ENCODE data around the gene MYNN.
A peak's percentile ranks its signal among the peaks of the same experiment; 100 is the strongest.

MYNN gene

DNA sequence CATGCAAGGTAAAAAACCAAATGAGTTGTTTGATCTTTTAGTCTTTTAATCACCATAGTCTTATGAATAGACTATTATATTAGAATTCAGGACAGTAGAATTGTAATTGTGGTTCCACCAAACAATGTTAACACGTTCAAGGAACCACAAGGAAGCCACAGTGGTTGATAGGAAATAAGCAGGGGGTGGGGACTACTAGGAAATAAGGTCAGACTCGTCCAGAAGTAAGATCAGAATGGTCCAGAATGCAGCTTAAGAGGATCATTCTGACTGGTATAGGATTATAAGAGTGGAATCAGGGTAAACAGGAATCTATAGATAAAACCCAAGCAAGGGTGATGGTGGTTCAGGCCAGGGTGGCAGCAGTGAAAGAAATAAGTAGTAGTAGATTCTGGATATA is 7.5 kb downstream of the MYNN start:
- DNase-seq: no peak

DNA sequence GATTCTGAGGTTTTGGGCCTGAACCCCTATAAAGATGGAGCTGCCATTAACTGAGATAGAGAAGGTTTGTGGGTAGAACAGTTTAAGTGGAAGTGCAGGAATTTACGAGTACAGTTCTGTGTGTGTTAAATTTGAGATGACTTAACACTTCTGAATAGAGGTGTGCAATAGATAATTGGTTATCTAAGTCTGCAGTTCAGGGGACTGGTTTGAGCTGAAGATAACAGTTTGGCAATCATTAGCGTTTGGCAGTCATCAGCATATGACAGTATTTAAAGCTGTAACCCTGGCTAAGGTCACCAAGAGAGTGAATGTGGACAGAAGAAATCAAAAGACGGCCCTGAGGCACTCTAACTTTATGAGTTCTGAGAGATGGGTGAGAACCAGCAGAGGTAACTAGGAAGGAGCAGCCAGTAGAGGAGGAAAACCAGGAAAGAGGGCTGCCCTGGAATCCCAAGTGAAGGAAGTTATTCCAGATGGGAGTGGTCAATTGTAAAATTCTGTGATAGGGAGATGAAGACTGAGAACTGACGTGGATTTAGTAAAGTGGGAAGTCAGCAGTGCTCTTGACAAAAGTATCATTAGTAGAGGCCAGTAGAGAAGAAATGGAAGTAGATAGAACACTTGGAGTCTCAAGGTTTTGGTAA is 8.1 kb downstream of the MYNN start:
- DNase-seq: no peak

DNA sequence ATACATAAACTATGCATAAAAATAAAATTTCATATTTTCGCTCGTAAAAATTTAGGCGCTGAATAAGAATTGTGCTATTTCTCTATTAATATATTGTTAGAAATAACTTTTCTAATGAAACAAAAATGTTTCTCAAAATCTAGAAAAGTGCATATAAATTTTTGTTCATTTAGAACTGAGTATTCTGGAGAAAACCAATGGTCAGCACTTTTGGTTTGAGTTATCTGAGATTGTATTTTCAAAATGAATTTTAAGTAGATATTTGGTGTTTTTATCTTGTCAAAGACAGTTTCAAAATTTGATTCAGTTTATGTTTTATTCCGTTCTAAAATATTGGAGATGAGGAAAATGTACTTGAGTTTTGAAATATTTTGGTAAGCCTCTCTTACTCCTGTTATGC is 13.9 kb downstream of the MYNN start:
- no peak for DNase-seq

DNA sequence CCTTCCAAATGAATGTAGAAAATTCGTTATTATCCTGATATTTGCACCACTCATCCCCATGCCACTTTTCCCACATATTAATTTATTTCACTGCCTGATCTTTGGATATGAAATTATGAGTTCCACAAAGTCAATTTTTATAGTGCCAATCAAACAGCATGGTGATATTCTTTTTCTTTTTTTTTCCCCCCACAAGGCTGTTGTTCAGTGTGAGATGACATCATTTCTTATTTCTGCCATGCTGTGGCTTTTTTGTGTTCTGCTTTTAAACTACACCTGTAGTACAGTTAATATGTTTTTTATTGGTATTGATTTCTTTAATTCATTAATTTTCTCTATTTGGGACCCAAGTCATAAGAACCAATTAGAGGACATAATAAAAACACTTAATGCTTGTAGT is 14.6 kb downstream of the MYNN start:
- no peak for DNase-seq

DNA sequence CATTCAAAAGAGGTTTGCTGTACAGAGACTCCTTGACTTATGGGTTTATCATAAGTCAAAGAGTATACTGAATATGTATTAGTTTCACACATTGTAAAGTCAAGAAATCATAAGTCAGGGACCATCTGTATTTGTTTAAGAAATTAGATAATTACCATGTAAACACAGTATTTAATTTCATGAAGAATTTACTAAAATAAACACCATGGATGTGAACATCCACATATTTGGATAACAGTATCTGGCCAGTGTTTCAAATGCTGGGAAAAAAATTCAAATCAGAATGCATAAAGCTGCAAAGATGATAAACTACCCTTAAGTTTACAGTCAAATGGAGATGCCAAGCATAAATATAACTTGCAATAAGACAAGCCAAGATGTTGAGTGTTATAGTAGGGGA is 17.0 kb downstream of the MYNN start:
- DNase-seq: no peak

DNA sequence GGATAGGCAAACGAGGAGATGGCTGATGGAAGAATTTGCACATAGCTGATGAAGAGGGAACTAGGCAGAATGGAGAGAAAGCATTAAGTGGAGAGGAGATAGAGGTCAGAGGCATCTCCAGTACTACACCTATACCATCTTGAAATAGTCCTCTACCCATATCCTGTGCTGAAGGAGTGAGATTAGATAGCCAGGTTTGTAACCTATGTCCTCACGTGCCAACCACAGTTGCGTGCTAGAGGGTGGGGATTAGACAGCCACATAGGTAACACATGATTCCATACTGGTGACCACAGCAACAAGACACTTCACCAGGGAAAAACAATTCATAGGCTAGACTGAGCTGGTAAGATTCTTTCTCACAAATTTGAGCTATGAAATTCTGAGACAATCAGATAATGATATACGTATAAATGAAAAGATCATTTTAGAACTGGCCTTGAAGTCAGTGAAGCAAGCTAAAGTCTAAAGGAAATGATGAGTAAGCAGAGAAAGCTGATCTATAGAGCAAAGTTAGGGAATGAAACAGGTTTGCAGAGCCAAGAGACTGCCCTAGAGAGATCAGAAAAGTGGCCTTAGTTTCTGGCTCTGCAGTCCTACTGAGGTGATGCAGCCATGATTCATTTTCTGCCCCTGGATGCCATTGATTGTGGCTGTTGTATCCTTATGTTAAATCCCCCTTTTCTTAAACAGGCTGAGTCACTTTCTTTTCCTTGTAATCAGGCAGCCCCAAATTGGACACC is 17.7 kb downstream of the MYNN start:
- no peak for DNase-seq

DNA sequence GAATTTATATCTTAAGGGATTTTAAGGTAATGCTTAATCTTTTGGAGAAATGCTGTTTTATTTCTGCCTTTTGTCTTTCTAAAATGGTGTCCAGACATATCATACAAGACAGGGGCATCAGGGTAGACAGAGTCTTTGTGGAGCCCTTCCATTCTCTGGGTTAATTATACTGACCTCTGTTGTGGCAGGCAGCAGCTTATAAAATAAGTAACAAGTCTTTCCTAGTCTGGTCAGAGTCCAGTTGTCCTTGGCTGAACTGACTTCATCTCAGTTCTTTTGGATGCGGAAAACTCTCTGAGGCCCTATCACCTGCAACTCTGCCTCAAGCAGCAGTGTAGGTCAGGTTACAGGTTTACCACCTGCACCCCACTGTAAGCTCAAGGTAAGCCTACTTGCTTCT is 19.2 kb downstream of the MYNN start:
- no peak for DNase-seq

DNA sequence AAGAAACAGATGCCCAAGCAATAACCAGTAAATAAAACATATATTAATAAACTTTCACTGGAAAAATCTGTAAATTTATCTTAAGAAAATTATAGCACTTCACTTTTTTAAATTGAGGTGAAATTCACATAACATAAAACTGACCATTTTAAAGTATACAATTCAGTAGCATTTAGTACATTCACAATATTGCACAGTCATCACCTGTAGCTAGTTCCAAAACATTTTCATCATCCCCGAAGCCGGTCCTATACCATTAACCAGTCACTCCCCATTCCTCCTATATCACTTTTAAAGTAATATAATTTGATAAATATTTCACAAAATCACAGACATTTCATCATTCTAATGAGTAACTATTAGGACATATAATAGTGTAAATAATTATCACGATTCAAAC is 31.5 kb downstream of the MYNN start:
- no peak for DNase-seq

DNA sequence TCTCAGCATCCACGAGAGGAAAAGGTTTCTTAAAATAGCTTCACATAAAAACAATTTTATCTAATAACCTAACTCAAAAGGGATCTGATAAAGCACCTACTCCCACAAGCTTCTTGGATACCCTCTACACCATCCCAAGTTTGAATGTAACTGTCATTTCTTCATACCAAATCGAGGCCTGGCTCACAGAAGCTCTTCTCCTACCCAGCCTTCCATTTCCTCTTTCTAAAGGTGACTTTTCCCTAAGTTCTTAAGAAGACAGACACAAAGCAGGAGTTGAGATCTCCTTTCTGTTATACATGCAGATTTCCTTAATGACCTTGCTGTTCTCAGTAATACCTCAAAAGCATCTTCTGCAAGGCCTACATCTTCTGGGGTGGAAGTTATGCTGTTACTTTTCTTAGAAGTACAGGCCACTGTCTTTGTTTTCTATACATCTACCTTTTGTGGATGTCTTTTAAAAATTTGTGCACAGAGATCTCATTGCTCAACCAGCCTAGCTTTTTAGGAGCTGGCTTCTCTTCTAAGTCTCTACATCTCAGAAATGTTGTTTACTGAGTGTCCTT is 36.1 kb downstream of the MYNN start:
- DNase-seq: no peak

DNA sequence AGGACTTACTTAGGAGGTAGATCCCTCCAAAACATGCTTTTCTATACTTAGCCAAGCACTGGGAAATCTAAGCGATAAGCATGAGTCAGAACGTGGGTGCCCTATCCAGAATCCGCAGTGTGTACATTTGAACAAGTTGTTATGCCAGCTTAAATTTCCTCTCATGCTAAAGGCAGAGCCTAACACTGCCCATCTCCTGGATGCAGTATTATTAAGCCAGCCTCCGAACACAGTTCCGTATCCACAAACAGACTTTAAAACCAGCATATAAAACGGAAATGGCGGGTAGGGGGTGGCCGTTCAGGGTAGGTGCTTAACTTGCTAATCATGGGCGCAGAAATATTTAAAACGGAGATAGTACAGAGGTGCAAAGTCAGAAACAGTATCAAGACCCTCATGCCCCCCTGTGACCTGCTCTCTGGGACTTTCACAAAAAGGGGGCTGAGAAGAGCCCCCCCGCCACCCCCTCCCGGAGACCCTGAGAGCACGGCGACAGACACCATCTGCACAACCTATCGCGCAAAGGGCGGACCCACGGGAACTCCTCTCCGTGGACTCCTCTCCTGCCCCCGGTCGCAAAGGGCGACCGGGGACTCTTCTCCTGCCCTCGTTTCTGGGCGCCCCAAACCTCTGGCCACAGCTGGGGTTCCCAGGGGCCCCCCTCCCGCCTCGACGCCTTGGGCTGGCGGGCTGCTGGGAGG is 38.6 kb downstream of the MYNN start:
- peak; percentile 34 for DNase-seq

DNA sequence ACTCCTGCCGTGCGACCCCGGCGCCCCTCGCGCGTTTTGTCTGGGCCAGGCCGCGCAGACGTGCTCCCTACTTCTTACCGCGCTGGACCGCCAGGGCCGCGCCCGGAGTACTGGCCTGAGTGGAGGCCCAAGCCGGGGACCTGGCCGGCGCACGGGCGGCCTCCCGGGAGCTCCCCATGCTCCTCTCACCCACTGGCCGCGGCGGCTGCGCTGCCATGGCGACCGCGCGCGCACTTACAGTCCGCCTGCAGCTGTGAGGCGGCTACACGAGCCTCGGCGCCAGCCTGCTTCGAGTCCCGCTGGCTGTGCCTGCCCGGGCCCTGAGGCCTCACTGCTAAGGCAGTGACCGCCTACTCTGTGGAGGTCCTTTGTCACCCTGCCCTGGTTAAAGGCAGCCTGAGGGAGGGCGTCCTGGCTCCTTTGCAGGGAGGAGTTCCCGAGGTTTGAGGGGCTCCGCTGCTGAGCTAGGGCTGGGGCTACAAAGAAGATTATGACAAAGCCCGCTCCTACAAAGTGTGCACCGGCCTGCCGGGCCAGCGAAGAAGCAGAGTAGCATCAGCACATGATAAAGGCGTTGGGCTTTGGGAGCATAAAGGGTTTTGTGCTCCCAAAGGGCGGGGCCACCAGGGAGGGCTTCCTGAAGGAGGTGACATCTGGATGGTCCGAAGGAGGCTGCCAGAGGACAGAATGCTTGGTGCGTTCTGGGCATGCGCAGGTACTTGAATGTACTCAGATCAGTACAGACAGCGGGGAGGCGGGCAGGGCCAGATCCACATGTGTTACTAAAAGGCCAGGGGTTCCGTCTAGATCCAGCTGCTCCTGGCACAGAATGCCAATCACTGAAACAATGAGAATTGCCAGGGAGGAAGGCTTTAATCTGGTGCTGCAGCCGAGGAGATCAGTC is 39.4 kb downstream of the MYNN start, which contains the start of the genes LRRC34 and LRRIQ4:
LRRC34 (minus strand) TSS at position 573 of the 904 bp plus-strand sequence; CDS start at position 217, 356 bp downstream.
LRRIQ4 (plus strand) TSS at position 539 of the 904 bp plus-strand sequence. CDS start 9,052 bp downstream, outside the sequence.
- DNase-seq: peak; percentile 96

DNA sequence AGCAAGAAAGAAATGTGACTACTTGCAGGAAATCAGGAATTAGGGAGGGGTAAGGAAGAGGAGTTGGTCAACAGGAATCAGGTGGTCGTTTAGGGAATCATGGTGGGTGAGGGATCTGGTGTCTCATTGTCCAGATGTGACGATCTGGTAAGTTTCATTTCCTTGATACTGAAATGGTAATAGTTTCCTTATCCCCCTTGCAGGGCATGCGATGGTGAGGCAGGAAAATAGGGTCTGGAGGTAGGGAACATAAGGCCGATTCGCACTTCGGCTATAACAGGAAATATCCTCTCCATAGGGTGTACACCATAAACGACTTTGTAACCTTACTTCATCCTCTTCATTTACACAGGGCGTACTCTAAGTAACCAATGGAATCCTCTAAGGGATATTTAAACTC is 40.1 kb downstream of the MYNN start:
- no peak for DNase-seq

DNA sequence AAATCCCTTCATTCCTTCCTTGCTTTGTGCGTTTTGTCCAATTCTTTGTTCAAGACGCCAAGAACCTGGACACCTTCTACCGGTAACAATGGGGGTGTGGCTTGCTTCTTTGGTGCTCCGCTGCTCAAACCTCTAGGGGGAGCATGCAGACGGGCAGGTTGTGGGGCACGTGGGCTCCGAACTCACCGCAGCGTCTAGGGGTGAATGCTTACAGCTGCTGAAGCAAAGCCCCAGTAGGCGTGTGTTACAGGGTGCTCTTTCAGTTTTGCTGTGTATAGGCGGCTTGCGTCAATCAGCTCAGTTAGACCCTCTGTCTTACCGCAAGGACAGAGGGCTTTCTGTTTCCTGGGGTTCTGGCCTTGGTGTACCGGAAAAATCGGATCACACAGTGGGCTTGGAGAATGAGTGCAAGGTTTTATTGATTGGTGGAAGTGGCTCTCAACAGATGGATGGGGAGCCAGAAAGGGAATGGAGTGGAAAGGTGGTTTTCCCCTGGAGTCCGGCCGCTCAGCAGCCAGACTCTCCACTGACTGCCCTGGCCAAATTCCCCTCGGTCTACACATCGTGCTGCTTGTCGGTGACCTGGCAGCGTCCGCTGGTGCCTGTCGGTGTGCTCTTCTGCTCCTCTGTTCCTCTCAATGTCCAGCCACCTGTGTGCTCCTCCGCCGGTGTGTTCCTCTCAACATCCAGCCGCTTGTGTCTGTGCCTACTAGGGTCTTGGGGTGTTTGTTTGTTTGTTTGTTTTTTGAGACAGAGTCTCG is 40.7 kb downstream of the MYNN start:
- peak; percentile 87 for DNase-seq

DNA sequence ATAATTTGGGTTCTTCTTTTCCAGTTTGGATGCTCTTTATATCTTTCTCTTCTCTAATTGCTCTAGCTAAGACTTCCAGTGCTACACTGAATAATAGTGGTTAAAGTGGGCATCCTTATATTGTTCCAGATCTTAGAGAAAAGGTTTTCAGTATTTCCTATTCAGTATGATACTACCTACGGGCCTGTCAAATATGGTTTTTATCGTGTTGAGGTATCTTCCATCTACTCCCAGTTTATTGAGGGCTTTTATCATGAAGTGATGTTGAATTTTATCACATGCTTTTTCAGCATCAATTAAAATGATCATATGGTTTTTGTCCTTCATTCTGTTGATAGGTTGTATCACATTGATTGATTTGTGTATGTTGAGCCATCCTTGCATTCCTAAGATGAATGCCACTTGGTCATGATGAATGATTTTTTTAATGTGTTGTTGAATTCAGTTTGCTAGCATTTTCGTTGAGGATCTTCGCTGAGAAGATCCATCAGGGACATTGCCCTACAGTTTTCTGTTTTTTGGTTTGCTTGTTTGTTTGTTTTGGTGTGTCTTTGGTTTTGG is 42.5 kb downstream of the MYNN start:
- DNase-seq: no peak

DNA sequence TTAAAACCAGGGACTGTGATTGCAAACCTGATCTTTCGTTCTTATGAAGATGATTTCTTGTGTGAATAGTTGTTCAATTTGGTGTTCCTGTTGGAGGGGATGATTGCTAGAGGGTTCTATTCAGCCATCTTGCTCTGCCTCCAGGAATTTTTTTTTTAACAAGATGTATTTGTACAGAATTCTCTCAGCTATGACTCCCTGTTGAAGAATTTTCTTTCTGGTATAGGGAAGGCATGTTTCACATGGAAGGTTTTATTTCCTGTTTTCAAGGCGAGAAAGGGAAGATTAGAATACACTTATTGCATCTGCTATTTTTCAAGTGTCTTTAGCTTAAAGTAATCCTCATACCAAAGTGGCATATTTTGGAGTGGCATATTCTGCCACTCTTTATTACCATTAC is 45.1 kb downstream of the MYNN start:
- DNase-seq: no peak

DNA sequence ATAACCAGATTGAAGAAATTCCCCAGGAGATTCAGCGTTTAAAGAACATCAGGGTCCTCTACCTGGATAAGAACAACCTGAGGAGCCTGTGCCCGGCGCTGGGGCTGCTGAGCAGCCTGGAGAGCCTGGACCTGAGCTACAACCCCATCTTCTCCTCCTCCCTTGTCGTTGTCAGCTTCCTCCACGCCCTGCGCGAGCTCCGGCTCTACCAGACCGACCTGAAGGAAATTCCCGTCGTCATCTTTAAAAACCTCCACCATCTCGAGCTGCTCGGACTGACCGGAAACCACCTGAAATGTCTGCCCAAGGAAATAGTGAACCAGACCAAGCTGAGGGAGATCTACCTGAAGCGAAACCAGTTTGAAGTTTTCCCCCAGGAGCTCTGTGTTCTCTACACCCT is 48.9 kb downstream of the MYNN start:
- peak; percentile 58 for DNase-seq

DNA sequence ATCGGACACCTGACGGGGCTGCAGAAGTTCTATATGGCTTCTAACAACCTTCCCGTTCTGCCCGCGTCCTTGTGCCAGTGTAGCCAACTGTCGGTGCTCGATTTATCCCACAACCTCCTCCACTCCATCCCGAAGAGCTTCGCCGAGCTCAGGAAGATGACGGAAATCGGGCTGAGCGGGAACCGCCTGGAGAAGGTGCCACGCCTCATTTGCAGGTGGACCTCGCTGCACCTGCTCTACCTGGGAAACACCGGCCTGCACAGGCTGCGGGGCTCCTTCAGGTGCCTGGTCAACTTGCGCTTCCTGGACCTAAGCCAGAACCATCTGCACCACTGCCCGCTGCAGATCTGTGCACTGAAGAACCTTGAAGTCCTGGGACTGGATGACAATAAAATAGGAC is 49.3 kb downstream of the MYNN start:
- DNase-seq: peak; percentile 91

DNA sequence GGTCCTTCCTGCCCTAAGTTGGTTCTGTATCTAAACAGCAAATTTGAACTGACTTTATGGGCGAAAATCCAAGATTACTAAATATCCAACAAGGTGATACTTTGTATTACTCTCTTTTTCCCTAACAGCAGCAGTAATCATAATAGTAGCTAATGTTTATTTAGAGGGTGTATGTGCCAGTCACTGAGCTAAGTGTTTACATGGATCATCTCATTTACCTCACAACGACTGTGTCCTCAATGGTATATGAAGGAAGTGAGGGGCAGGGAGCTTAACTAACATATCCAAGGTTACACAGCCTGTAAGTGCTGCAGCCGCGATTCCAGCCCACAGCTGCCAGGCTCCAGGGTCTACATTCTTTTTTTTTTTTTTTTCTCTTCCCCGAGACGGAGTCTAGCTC is 49.8 kb downstream of the MYNN start:
- peak; percentile 34 for DNase-seq

DNA sequence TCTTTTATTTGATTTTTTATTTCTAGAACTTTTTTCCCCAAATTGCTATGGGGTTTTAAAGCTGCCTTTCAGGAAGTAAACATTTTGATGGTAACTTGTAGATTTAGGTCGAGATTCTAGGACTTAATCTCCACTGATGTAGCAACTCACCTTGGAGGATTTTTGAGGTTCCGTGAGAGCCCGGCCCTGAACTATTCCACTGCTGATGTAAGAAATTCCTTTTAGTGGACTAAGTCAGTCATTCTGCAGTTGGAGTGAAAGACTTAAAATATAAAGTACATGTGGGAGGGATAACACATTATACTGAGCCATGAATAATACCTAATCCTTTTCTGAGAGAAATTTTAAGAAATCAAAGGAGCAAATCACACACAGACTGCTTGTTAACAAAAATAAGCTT is 52.1 kb downstream of the MYNN start:
- DNase-seq: no peak

DNA sequence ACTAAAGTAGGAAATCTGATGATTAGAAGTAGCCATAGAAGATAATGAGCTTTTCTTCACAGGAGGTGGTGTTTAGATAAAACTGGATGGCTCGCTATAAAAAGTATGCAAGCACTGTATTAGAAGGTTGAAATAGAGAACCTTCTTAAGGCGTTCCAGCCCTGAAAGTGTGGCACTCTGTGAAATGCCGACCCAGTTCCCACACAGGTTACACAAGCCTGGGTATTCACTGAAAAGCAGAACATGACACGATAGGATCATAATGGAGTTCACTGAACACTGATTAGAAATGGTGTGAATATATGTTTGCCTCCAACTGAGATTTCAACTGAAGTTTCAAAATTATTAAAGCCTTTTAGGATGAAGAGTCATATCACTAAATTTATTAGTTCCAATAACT is 54.5 kb downstream of the MYNN start:
- no peak for DNase-seq

DNA sequence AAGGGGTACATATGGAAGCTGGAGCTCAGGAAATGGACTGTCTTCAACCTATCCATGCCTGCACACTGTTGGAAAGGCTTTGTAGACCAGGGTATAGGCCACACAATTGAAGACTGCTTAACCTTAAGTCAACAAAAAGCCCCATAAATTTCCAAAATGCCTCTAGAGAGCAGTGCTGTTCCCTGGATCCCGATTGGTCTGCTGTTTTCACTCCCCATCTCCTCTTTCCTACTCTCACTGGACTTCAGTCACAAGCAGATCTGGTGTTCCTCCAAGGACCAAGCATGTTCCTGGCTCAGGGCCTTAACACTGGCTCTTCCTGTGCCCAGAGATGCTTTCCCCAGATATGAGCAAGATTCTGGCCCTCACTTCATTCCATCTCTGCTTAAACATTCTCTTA is 62.3 kb downstream of the MYNN start:
- DNase-seq: no peak
